ENCODE measurements around the gene ELMO1.

Gene ELMO1

GRCh38 chr7:36970551-36971514 lies 477.8 kb downstream of the ELMO1 start:
- no peak overlapping the region for H3K23ac ChIP-seq (ENCODE audit: low read length)
- no peak overlapping the region for H3K9ac ChIP-seq (ENCODE audit: low read length)
- no CpG with 5 or more reads among the region's 5 CpGs for WGBS (ENCODE audit: extremely low coverage, insufficient coverage, insufficient read length)
- no peaks in the 10 kb centered on the region for H3K9me3 ChIP-seq (ENCODE audit: insufficient read depth, low read depth, low read length)
- H2AFZ ChIP-seq (ENCODE audit: insufficient read depth, low read length, poor library complexity), result no peak overlapping the region
- H4K8ac ChIP-seq (ENCODE audit: low read depth, low read length), result peak overlapping the region; percentile 22
- no peak overlapping the region for H3K14ac ChIP-seq (ENCODE audit: low read length)
- DNase-seq, result peak in 1 of 2 donors; percentile 11
- no peak overlapping the region for H4K12ac ChIP-seq (ENCODE audit: low read depth, low read length)
- no peaks in the 10 kb centered on the region for H3K36me3 ChIP-seq (ENCODE audit: control insufficient read depth in 1 of 2, insufficient read depth in 2 of 2, low read length in 2 of 2)
- no peak overlapping the region for H2BK120ac ChIP-seq (ENCODE audit: insufficient read depth, low read length, poor library complexity)
- H3K27ac ChIP-seq (ENCODE audit: low read depth, low read length), result no peak overlapping the region
- H2BK12ac ChIP-seq (ENCODE audit: low read length), result no peak overlapping the region
- H3K4me2 ChIP-seq (ENCODE audit: low read length), result no peak overlapping the region
- H3K79me1 ChIP-seq (ENCODE audit: low read length), result no peaks in the 10 kb centered on the region
- no peak overlapping the region for H3K18ac ChIP-seq (ENCODE audit: low read length)
- peaks cover 3 to 8% of the 10 kb centered on the region in 2 experiments for H3K4me1 ChIP-seq (ENCODE audit: control insufficient read depth in 1 of 2, insufficient read depth in 2 of 2, low read length in 2 of 2)
- no peak overlapping the region for H2BK5ac ChIP-seq (ENCODE audit: low read depth, low read length, poor library complexity)
- no peak overlapping the region for H3K4ac ChIP-seq (ENCODE audit: low read depth, low read length)
- H3K79me2 ChIP-seq (ENCODE audit: control insufficient read depth, insufficient read depth, low read length, poor library complexity), result no peaks in the 10 kb centered on the region
- no peak overlapping the region for H2AK5ac ChIP-seq (ENCODE audit: low read length)
- no peak overlapping the region for H3K4me3 ChIP-seq (ENCODE audit: low read depth, low read length)
- peak overlapping the region; percentile 1 for H4K91ac ChIP-seq (ENCODE audit: low read depth, low read length)
- no peaks in the 10 kb centered on the region for H3K27me3 ChIP-seq (ENCODE audit: insufficient read depth, low read length)

GRCh38 chr7:36969376-36969775 lies 479.3 kb downstream of the ELMO1 start:
- Histone ChIP-seq H2AK5ac (ENCODE audit: low read length) (no peak overlapping the region), H3K27ac (ENCODE audit: low read depth, low read length) (no peak overlapping the region), H3K9me3 (ENCODE audit: insufficient read depth, low read depth, low read length) (no peaks in the 10 kb centered on the region), H2BK120ac (ENCODE audit: insufficient read depth, low read length, poor library complexity) (no peak overlapping the region), H3K4me1 (ENCODE audit: control insufficient read depth in 1 of 2, insufficient read depth in 2 of 2, low read length in 2 of 2) (peaks cover 3 to 8% of the 10 kb centered on the region in 2 experiments), H3K18ac (ENCODE audit: low read length) (no peak overlapping the region), H3K4me3 (ENCODE audit: low read depth, low read length) (no peak overlapping the region), H3K4me2 (ENCODE audit: low read length) (no peak overlapping the region), H2AFZ (ENCODE audit: insufficient read depth, low read length, poor library complexity) (no peak overlapping the region), H4K8ac (ENCODE audit: low read depth, low read length) (no peak overlapping the region), H3K79me1 (ENCODE audit: low read length) (no peaks in the 10 kb centered on the region), H3K14ac (ENCODE audit: low read length) (no peak overlapping the region), H4K91ac (ENCODE audit: low read depth, low read length) (no peak overlapping the region), H2BK12ac (ENCODE audit: low read length) (no peak overlapping the region), H3K36me3 (ENCODE audit: control insufficient read depth in 1 of 2, insufficient read depth in 2 of 2, low read length in 2 of 2) (no peaks in the 10 kb centered on the region), H3K27me3 (ENCODE audit: insufficient read depth, low read length) (no peaks in the 10 kb centered on the region), H3K79me2 (ENCODE audit: control insufficient read depth, insufficient read depth, low read length, poor library complexity) (no peaks in the 10 kb centered on the region), H2BK5ac (ENCODE audit: low read depth, low read length, poor library complexity) (no peak overlapping the region), H4K12ac (ENCODE audit: low read depth, low read length) (no peak overlapping the region), H3K9ac (ENCODE audit: low read length) (no peak overlapping the region), H3K4ac (ENCODE audit: low read depth, low read length) (no peak overlapping the region), H3K23ac (ENCODE audit: low read length) (no peak overlapping the region)
- no peak for DNase-seq

- Histone ChIP-seq H2BK5ac (ENCODE audit: low read depth, low read length, poor library complexity) (no peak overlapping the region), H3K23ac (ENCODE audit: low read length) (no peak overlapping the region), H4K91ac (ENCODE audit: low read depth, low read length) (no peak overlapping the region), H4K12ac (ENCODE audit: low read depth, low read length) (no peak overlapping the region), H3K79me2 (ENCODE audit: control insufficient read depth, insufficient read depth, low read length, poor library complexity) (no peaks in the 10 kb centered on the region), H3K18ac (ENCODE audit: low read length) (no peak overlapping the region), H2BK120ac (ENCODE audit: insufficient read depth, low read length, poor library complexity) (no peak overlapping the region), H2AK5ac (ENCODE audit: low read length) (no peak overlapping the region), H3K9me3 (ENCODE audit: insufficient read depth, low read depth, low read length) (no peaks in the 10 kb centered on the region), H3K4ac (ENCODE audit: low read depth, low read length) (no peak overlapping the region), H3K4me3 (ENCODE audit: low read depth, low read length) (no peak overlapping the region), H2BK12ac (ENCODE audit: low read length) (no peak overlapping the region), H3K36me3 (ENCODE audit: control insufficient read depth in 1 of 2, insufficient read depth in 2 of 2, low read length in 2 of 2) (no peaks in the 10 kb centered on the region), H2AFZ (ENCODE audit: insufficient read depth, low read length, poor library complexity) (no peak overlapping the region), H3K27ac (ENCODE audit: low read depth, low read length) (no peak overlapping the region), H3K4me2 (ENCODE audit: low read length) (no peak overlapping the region), H3K9ac (ENCODE audit: low read length) (no peak overlapping the region), H3K14ac (ENCODE audit: low read length) (no peak overlapping the region), H4K8ac (ENCODE audit: low read depth, low read length) (no peak overlapping the region), H3K4me1 (ENCODE audit: control insufficient read depth in 1 of 2, insufficient read depth in 2 of 2, low read length in 2 of 2) (peaks cover 3 to 8% of the 10 kb centered on the region in 2 experiments), H3K27me3 (ENCODE audit: insufficient read depth, low read length) (no peaks in the 10 kb centered on the region), H3K79me1 (ENCODE audit: low read length) (no peaks in the 10 kb centered on the region)
- no CpG with 5 or more reads among the region's 4 CpGs for WGBS (ENCODE audit: extremely low coverage, insufficient coverage, insufficient read length)
- DNase-seq, result peak; percentile 61 to 86
Measured at GRCh38 chr7:36967387-36967786, 481.3 kb downstream of the ELMO1 start.

- no peak overlapping the region for H4K8ac ChIP-seq (ENCODE audit: low read depth, low read length)
- no peak overlapping the region for H4K12ac ChIP-seq (ENCODE audit: low read depth, low read length)
- H3K14ac ChIP-seq (ENCODE audit: low read length), result no peak overlapping the region
- no peak overlapping the region for H2BK12ac ChIP-seq (ENCODE audit: low read length)
- no peak overlapping the region for H2AK5ac ChIP-seq (ENCODE audit: low read length)
- H3K9ac ChIP-seq (ENCODE audit: low read length), result no peak overlapping the region
- no peaks in the 10 kb centered on the region for H3K79me2 ChIP-seq (ENCODE audit: control insufficient read depth, insufficient read depth, low read length, poor library complexity)
- H3K27ac ChIP-seq (ENCODE audit: low read depth, low read length), result no peak overlapping the region
- no peak overlapping the region for H3K4me2 ChIP-seq (ENCODE audit: low read length)
- no peak overlapping the region for H2AFZ ChIP-seq (ENCODE audit: insufficient read depth, low read length, poor library complexity)
- H3K27me3 ChIP-seq (ENCODE audit: insufficient read depth, low read length), result no peaks in the 10 kb centered on the region
- H4K91ac ChIP-seq (ENCODE audit: low read depth, low read length), result no peak overlapping the region
- H2BK5ac ChIP-seq (ENCODE audit: low read depth, low read length, poor library complexity), result no peak overlapping the region
- H3K23ac ChIP-seq (ENCODE audit: low read length), result no peak overlapping the region
- no peak overlapping the region for H3K4ac ChIP-seq (ENCODE audit: low read depth, low read length)
- H3K79me1 ChIP-seq (ENCODE audit: low read length), result no peaks in the 10 kb centered on the region
- no CpG with 5 or more reads among the region's 3 CpGs for WGBS (ENCODE audit: extremely low coverage, insufficient coverage, insufficient read length)
- peaks cover 3 to 4% of the 10 kb centered on the region in 2 experiments for H3K4me1 ChIP-seq (ENCODE audit: control insufficient read depth in 1 of 2, insufficient read depth in 2 of 2, low read length in 2 of 2)
- H2BK120ac ChIP-seq (ENCODE audit: insufficient read depth, low read length, poor library complexity), result no peak overlapping the region
- no peaks in the 10 kb centered on the region for H3K9me3 ChIP-seq (ENCODE audit: insufficient read depth, low read depth, low read length)
- no peak overlapping the region for H3K4me3 ChIP-seq (ENCODE audit: low read depth, low read length)
- no peak overlapping the region for H3K18ac ChIP-seq (ENCODE audit: low read length)
- H3K36me3 ChIP-seq (ENCODE audit: control insufficient read depth in 1 of 2, insufficient read depth in 2 of 2, low read length in 2 of 2), result no peaks in the 10 kb centered on the region
- DNase-seq, result no peak
Measured at GRCh38 chr7:36966636-36967035, 482.0 kb downstream of the ELMO1 start.

All from trophoblast cell (in vitro differentiated cells and primary cell).